ENCODE results near the gene CCDC170.
"Not testable (repeated sequence)": the region's sequence is repeated elsewhere in the genome, so short reads cannot be mapped to it uniquely, and the experiment has no call there.

CCDC170 gene

DNA sequence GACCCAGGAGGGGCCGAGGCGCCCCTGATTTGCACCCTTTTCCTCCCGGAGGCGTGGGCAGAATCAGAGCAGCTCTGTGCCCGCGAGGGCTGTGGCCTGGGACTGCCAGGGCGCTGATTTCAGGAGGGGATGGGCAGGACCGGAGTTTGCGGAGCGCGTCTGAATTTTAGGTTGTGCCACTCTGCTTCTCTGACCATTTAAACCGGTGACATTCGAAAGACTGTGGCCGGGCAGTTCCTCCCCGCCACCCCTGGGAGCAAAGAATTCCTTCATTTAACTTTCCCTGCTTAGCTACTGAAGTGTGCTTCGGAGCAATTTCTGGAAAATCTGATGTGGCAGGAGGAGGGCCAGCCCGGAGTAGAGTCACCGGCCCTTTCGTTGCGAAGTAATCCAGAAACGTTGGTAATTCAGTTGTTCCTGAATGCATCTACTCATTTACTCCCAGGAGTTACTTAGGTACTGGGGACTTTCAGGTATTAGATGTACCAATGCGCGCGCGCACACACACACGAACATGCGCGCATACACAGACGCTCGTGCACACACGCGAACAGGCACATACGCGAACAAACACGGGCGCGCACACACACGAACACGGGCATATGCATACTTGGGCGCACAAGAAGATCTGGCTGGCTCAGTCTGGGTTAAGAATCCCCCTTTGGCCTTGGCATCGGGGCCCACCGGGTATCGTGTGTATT lies 568 bp downstream of the CCDC170 start:
- DNase-seq: peak in 1 of 2 donors; percentile 13

DNA sequence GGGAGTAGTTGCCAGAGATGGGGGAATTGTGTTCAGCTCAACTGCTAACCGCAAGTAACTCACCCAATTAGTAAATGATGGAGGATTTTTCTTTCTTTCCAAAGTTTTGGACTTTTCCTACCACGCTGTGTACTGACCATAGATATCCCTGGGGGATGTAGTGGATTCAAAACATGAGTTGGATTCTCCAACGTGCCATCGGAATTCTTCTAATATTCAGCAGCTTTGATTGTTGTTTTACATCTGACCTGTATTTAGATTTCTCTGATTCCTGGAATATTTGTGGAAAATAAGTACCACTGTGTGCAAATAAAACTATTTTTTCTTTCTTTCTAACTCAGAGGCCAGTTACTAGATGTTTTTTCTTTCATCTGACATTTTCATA lies 1.1 kb downstream of the CCDC170 start:
- no peak for DNase-seq

DNA sequence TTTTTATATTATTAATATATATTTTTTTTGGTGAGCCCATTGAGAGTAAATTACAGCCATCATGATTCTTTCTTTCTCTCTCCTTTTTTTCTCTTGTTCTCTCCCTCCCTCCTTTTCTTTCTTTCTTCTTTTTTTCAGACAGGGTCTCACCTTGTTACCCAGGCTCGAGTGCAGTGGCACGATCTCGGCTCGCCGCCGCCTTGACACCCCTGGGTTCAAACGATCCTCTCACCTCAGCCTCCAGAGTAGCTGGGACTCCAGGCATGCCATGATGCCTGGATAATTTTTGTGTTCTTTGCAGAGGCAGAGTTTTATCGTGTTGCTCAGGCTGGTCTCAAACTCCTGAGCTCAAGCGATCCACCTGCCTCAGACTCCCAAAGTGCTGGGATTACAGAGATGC lies 1.6 kb downstream of the CCDC170 start:
- no peak for DNase-seq

DNA sequence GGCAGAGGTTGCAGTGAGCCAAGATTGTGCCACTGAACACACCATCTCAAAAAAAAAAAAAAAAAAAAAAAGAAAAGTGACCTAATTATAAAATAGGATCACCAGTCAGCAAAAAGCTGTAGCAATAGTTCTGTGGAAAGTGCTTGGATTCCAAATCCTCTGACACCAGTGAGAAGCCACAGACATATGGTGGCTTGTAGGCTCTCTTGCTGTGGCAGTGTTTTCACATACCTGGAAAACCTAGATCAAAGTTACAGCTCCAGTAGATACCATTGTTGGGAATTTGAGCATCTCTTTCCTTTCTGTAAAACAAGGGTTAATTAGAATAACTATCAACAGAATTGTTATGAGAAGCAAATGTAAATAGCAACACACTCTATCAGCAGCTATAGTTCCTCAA lies 4.1 kb downstream of the CCDC170 start:
- no peak for DNase-seq

DNA sequence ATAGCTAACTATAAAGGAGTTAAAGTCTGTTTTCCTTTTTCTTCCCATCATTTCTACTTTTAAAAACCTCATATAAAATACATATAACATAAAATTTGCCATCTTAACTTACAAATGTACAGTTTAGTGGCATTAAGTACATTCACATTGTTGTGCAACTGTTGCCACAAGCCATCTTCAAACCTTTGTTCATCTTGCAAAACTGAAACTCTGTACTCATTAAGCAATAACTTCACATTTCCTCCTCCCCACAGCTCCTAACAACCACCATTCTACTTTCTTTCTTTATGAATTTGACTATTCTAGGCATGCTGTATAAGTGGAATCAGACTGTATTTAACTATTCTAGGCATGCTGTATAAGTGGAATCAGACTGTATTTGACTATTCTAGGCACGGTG lies 4.5 kb downstream of the CCDC170 start:
- DNase-seq: no peak

DNA sequence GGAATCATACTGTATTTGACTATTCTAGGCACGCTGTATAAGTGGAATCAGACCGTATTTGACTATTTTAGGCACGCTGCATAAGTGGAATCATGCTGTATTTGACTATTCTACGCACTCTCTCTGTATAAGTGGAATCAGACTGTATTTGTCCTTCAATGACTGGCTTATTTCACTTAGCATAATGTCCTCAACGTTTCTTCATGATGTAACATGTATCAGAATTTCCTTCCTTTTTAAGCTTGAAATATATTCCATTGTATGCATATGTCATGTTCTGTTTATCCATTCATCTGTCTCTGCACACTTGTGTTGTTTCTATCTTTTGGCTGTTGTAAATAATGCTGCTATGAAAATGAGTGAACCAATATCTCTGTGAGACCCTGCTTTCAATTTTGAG lies 5.7 kb downstream of the CCDC170 start:
- no peak for DNase-seq

DNA sequence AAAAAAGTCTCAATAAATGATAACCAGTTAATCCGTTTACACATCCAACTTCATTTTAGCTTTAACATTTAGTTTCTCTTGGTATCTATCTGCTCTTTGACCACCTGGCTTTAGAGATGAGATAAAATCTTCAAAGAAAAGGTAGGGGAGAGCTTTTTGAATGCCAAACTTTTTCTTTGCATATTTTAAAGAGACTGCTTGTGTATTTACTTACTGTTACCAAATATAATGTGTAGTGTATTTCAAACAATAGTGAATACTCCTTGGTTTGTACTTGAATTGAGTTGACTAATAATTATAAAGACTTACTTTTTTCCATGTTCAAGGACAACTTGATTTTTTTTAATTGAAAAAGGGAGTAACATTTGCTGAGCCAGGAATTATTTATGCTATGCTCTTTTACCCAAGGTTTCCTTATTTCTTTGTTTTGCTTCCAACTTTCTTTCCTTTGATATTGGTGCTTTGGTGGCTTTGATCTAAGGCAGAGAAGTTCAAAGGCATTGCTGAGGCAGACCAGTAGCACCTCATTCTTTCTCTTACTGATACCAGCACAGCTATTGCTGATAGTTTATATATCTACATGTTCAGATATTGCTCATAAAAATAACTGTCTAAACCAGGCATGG lies 7.8 kb downstream of the CCDC170 start:
- no peak for DNase-seq

DNA sequence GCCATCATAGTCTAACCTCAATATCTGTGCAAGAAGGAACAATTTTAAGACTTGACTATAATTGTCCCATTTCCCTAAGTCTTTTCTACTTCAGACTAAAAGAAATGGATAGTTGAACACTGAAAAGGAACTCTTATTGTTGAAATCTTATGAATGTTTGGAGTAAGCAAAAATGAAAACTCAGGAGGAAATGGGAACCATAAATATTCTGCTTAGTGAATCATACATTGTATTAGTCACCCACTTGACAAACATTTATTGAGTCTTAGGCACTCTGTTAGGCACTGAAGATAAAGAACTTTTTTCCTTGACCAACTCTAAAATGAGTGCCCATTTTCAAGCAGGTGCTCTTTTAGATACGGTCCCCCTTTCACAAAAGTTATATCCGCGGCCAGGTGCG lies 8.7 kb downstream of the CCDC170 start:
- no peak for DNase-seq

DNA sequence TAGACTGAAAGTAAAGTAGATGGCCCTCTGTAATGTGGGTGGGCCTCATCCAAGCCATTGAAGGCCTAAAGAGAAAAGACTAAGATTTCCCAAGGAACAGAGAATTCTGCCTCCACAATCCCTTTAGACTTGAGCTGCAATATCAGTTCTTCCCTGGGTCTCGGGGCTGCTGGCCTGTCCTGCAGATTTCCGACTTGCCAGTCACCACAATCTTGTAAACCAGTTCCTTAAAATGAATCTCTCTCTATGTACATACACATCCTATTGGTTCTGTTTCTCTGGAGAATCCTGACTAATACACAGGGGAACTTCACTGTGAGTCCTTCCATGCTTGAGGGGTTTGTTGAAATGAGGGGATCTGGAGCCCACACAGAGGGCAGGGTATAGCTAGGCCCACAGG lies 12.9 kb downstream of the CCDC170 start:
- DNase-seq: no peak

DNA sequence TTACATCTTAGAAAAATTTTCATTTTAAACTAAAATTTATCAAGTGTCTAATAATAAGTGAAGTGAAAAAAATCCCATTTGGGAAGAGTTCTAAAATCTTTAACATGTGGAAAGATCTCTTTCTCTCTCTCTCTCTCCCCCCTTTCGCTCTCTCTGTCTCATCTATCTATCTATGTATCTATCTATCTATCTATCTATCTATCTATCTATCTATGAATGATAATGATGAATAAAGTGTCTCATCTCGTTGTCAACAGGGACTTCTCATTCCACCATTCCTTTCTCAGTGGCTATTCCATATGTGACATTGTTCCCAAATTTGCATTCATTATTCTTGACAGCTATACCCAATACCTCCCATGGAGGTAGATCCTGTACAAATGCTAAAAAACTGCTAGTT lies 15.2 kb downstream of the CCDC170 start:
- DNase-seq: no peak

DNA sequence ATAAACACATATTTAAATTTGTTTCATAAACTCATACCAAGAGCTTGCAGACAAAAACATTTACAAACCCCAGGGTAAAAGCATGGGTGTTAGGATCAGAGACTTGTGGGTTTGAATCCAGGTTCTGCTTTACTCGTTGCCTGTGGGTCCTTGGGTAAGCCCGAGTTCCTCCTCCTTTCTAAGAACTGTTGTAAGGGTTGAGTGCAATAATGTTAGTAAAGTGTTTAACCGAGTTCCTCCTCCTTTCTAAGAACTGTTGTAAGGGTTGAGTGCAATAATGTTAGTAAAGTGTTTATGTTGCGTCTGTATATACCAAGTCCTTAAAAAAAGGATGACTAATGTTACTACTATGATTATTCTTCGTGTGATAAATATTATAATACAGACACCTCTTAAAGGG lies 18.7 kb downstream of the CCDC170 start:
- DNase-seq: no peak

DNA sequence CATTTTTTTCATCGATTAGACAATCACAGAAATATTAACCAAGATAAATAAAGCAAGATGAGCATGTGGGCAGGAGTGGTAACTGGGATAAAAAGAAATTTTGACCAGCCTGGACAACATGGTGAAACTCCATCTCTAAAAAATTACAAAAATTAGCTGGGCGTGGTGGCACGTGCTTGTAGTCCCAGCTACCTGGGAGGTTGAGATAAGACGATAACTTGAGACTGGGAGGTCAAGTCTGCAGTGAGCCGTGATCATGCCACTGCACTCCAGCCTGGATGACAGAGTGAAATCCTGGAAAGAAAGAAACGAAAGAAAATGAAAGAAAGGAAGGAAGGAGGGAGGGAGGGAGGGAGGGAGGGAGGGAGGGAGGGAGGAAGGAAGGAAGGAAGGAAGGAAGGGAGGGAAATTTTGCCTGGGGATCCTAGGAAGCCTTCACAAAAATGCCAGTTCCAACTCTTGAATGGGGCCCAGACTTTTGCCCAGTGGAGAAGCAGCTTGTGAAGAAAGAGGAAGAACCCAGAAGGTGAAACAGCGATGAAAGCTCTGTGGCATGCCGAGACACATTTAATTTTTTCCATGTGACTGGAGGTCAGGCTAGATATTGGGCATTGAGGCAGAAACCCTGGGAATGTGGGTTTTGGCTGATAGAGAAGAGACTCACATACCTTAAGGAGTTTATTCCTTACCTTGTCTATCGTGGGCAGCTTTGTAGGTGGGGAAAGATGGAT lies 20.3 kb downstream of the CCDC170 start:
- DNase-seq: no peak

DNA sequence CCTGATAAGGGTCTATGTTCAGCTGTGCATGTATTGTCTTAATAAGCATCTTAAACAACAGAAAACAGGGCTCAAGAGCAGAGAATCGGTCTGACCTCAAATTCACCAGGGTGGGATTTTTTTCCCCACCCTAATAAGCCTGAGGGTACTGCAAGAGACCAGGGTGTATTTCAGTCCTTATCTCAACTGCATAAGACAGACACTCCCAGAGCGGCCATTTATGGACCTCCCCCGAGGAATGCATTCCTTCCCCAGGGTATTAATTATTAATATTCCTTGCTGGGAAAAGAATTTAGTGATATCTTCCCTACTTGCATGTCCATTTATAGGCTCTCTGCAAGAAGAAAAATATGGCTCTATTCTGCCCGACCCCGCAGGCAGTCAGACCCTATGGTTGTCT lies 25.2 kb downstream of the CCDC170 start:
- not testable (repeated sequence) for DNase-seq

DNA sequence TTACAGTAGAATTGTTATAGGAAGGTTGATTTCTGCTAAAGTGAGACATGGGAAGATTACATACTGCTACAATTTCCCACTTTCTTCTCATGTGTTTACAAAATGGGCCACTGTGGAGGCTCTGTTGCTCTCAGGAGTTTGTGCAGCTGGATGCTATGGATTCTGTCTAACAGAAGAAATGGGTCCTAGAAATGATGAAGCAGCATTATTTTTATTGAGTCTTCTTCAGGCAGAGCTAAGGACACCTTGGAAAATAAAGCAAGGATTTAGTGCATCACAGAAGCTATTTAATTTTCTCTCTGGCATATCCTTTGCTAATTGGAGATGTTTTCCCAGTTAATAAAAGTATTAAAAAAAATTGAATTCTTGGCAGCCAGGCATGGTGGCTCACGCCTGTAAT lies 29.2 kb downstream of the CCDC170 start:
- no peak for DNase-seq

DNA sequence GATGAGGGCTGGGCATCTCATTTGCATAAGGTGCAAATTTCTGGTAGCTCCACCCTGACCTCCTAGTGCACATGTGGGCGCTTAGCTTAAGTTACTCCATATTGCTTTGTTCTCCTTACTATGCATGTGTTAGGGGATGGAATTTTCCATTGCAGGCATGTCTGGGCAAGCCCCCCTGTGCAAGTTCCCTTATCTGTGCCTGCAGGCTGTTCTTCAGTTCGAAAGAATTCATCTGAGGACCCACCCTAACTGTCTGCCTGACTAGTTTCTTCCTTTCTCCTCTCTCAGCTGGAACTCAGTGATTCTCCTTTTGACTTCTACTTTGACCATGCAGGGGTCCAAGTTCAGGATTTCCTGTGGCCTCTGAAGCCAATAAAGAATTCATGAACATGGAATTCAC lies 30.2 kb downstream of the CCDC170 start:
- no peak for DNase-seq

DNA sequence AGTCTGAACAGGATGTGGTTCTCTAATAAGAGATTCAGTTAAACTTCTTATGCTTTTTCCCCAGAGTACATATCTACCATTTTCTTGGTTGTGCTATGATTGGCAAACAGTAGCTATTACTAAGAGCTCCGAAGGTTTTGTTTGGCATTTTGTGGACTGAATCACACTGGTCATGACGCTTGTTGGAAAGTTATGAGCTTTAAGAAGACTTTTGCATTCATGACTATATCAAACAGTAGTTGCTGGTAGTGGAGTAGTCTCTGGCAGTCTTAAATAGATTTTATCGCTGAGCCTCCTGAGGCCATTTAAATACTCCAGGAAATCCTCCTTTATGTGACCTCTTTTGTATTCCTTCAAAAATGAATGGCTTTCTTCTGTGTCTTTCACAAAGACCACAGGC lies 40.8 kb downstream of the CCDC170 start:
- no peak for DNase-seq

DNA sequence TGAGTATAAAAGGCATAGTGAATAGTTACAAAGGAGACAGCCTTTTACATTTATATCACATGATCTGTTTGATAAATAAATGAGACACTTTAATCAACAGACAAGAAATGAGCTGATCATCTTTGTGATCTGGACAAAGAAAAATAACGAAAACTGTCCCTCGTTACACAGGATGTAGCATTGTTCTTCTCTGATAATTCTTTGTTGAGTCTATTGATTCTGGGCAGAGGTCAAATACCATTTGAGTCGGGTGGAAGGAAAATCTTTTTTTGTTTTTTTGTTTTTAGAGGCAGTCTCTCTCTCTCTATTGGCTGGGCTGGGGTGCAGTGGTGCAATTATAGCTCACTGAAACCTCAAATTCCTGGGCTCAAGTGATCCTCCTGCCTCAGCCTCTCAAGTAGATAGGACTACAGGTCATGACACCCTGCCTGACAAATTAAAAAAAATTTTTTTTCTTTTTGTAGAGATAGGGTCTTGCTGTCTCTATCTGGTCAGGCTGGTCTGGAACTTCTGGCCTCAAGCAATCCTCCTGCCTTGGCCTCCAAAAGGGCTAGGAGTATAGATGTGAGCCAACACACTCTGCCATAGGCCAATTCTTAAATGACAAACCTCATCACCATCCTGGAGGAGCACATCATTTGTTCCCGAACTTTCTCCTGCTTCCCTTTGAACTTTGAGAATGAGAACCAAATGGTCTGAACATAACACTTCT lies 41.8 kb downstream of the CCDC170 start:
- no peak for DNase-seq

DNA sequence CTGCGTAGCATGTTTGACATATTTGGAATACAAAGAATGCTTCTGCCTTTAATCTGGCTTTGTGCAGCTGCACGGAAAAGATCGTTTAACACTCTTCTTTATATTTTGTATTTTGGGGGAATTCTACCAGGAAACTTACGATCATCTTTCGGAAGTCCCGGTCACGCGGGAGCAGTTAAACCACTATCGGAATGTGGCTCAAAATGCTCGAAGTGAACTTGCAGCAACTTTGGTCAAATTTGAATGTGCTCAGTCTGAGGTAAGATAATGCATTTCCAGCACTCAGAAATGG lies 42.3 kb downstream of the CCDC170 start:
- DNase-seq: no peak

DNA sequence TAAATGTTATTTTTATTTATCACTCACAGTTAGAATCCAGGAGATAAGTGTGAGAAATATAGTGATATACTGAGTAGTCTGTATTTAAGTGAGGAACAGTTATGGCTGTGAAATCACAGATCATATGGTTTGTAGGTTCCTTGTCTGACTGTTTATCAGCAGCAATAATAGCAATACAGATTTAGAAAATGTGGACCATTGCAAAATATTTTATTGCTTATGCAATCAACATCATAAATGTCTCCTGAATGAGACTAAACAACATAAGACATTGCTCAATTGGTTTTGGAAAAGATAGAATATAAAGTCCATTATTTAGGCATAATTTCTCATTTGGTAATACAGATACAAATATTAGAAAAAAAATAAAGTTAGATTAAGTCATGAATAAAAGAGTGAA lies 43.7 kb downstream of the CCDC170 start:
- DNase-seq: no peak

DNA sequence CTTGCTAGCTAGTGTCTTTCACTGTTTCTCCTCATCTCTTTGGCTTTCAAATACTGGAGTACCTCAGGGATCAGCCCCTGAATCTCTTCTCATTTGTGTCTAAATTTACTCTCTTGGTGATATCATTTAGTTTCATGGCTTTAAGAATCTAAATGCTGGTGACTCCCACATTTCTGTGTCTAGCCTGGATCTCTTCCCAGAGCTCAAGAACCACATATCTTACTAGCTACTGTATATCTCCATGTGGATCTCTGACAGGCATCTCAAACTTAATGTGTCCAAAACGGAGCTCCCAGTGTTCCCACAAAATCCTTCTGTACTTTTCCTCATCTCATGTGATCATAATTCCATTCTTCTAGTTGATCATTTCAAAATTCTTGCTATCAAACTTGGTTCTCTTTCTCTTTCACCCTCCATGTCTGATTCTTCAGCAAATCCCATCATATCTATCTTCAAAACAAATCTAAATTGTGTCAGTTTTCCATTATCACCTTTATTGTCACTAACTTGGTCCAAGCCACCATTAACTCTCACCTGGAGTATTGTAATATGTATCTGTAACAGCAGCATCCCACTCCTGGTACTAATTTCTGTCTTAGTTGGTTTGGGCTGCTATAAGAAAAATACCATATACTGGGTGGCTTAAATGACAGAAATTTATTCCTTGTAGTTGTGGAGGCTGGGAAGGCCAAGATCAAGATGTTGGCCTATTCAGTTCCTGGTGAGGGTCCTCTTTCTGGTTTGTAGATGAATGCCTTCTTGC lies 45.9 kb downstream of the CCDC170 start:
- no peak for DNase-seq

DNA sequence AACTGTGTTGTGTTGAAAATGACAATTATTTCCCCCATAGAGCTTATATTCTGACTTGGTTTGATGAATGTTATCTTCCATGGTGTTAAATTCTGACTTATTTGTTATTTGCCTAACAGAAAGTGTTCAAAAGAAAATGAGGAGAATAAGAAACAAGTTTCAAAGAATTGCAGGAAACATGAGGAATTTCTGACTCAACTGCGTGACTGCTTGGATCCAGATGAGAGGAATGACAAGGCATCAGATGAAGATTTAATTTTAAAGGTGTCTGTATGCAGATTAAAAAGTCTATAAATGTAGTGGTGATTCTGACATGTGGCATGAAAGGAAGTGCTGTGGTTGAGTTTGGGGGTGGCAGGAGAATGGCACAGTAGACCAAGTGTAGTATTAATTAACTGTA lies 50.6 kb downstream of the CCDC170 start:
- DNase-seq: no peak

DNA sequence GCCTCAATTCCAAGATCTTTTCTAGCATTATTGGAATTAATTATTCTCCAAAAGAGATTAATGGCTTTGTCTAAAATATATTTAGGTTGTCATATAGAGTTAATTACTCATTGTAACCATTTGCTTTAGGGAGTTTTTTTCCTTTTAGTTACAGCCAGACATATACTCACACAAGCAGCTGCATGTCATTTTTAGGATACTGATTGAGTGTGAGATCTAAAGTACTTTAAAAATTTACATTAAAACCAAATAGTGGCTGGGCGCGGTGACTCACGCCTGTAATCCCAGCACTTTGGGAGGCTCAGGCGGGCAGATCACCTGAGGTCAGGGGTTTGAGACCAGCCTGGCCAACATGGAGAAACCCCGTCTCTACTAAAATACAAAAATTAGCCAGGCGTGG lies 51.1 kb downstream of the CCDC170 start:
- DNase-seq: not testable (repeated sequence)

Data from stimulated activated CD4-positive, alpha-beta T cell treated with anti-CD3 and anti-CD28 coated beads, Interleukin-2, amount 100 ng/mL, for 48 hours (primary cell).